Peyer's patch (tissue), 4 donors: ENCODE measurements around the gene OR6S1.

Experiments used
- CTCF ChIP-seq, 6 experiments: fragments of 450-650 bp in 4 of 6; fragments of 200-600 bp in 2 of 6; sonication (generic) in 1 of 6; IDR thresholded peaks; one replicate each; pipeline ENCODE4 v1.5.1; 2017 to 2019; ENCODE audit warnings: antibody characterized with exemption in 6 of 6, mild to moderate bottlenecking in 3 of 6, moderate library complexity in 1 of 6
- POLR2A ChIP-seq, 2 donors: fragments of 450-650 bp; IDR thresholded peaks; one replicate each; pipeline ENCODE4 v1.5.1; 2017; ENCODE audit warnings: antibody characterized with exemption in 2 of 2, mild to moderate bottlenecking in 2 of 2, moderate library complexity in 2 of 2

- TF ChIP-seq CTCF (IDR thresholded peaks at IDR 0.05) (no peak), POLR2A (IDR thresholded peaks at IDR 0.05) (peak in 1 of 2 donors; percentile 34)
Measured at GRCh38 chr14:20681348-20682126, 40.0 kb upstream of the OR6S1 start.
